ENCODE measurements around the gene ITGB1BP1. TPM values are rescaled to one million over a fixed set of nuclear protein-coding genes. Genes with fewer than 3 reads are reported as not detected.
A peak's percentile ranks its signal among the peaks of the same experiment; 100 is the strongest.

ITGB1BP1 gene
- total RNA-seq, 1 donor from 2014 or later, result 41.8 TPM

- no peaks in the 10 kb centered on the region for H3K27me3 Mint-ChIP-seq
- no peaks in the 10 kb centered on the region for H3K9me3 Mint-ChIP-seq (ENCODE audit: low read depth)
- no peak for DNase-seq (ENCODE audit: low spot score, unreplicated experiment)
- H3K4me1 Mint-ChIP-seq (ENCODE audit: low read depth), result no peaks in the 10 kb centered on the region
- no peak overlapping the region for H3K4me3 Mint-ChIP-seq (ENCODE audit: low read depth)
- no peak for TF ChIP-seq CTCF (IDR thresholded peaks at IDR 0.05; ENCODE audit: unreplicated experiment)
- H3K27ac Mint-ChIP-seq, result no peak overlapping the region
- peaks cover 22% of the 10 kb centered on the region for H3K36me3 Mint-ChIP-seq (ENCODE audit: insufficient read depth)
Measured at GRCh38 chr2:9375857-9376428, 47.4 kb downstream of the ITGB1BP1 start.

GRCh38 chr2:9374071-9374730 is 49.1 kb downstream of the ITGB1BP1 start:
- no peak overlapping the region for H3K4me3 Mint-ChIP-seq (ENCODE audit: low read depth)
- no peaks in the 10 kb centered on the region for H3K4me1 Mint-ChIP-seq (ENCODE audit: low read depth)
- no peaks in the 10 kb centered on the region for H3K27me3 Mint-ChIP-seq
- TF ChIP-seq CTCF (IDR thresholded peaks at IDR 0.05; ENCODE audit: unreplicated experiment), result no peak
- peaks cover 25% of the 10 kb centered on the region for H3K36me3 Mint-ChIP-seq (ENCODE audit: insufficient read depth)
- DNase-seq (ENCODE audit: low spot score, unreplicated experiment), result no peak
- no peaks in the 10 kb centered on the region for H3K9me3 Mint-ChIP-seq (ENCODE audit: low read depth)
- peak overlapping the region; percentile 16 for H3K27ac Mint-ChIP-seq

GRCh38 chr2:9373476-9373875 is 49.9 kb downstream of the ITGB1BP1 start:
- Mint-ChIP-seq H3K4me3 (ENCODE audit: low read depth) (no peak overlapping the region), H3K27ac (no peak overlapping the region), H3K27me3 (no peaks in the 10 kb centered on the region), H3K4me1 (ENCODE audit: low read depth) (no peaks in the 10 kb centered on the region), H3K9me3 (ENCODE audit: low read depth) (no peaks in the 10 kb centered on the region), H3K36me3 (ENCODE audit: insufficient read depth) (peaks cover 24% of the 10 kb centered on the region)
- DNase-seq (ENCODE audit: low spot score, unreplicated experiment), result no peak
- no peak for TF ChIP-seq CTCF (IDR thresholded peaks at IDR 0.05; ENCODE audit: unreplicated experiment)

GRCh38 chr2:9373047-9373446 is 50.3 kb downstream of the ITGB1BP1 start:
- Mint-ChIP-seq H3K9me3 (ENCODE audit: low read depth) (no peaks in the 10 kb centered on the region), H3K4me3 (ENCODE audit: low read depth) (no peak overlapping the region), H3K27me3 (no peaks in the 10 kb centered on the region), H3K4me1 (ENCODE audit: low read depth) (no peaks in the 10 kb centered on the region), H3K36me3 (ENCODE audit: insufficient read depth) (peaks cover 27% of the 10 kb centered on the region), H3K27ac (no peak overlapping the region)
- no peak for DNase-seq (ENCODE audit: low spot score, unreplicated experiment)
- TF ChIP-seq CTCF (IDR thresholded peaks at IDR 0.05; ENCODE audit: unreplicated experiment), result no peak

GRCh38 chr2:9370746-9371145 is 52.6 kb downstream of the ITGB1BP1 start:
- Mint-ChIP-seq H3K27ac (peak overlapping the region; percentile 24), H3K9me3 (ENCODE audit: low read depth) (no peaks in the 10 kb centered on the region), H3K4me1 (ENCODE audit: low read depth) (no peaks in the 10 kb centered on the region), H3K4me3 (ENCODE audit: low read depth) (no peak overlapping the region), H3K27me3 (no peaks in the 10 kb centered on the region), H3K36me3 (ENCODE audit: insufficient read depth) (peaks cover 31% of the 10 kb centered on the region)
- no peak for DNase-seq (ENCODE audit: low spot score, unreplicated experiment)
- TF ChIP-seq CTCF (IDR thresholded peaks at IDR 0.05; ENCODE audit: unreplicated experiment), result no peak

Measured in progenitor cell of endocrine pancreas (in vitro differentiated cells).